ENCODE measurements around the gene PHACTR1.

DNA sequence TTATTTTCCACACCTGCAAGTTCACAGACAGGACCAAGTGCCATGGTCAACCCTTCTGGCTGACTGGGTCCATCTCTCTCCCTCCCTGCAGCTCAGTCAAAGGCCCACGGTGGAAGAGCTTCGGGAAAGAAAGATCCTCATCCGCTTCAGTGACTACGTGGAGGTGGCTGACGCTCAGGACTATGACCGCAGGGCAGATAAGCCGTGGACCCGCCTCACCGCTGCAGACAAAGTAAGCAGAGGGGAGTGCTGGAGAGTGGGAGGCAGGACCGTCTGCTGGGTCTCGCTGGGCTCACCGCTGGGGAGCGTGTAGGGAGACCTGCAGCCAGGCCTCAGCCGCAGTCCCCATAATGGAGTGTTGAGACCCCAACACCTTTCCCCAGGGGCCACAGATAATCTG, 566.8 kb downstream of the PHACTR1 start:
- TF ChIP-seq, protein P1, sequence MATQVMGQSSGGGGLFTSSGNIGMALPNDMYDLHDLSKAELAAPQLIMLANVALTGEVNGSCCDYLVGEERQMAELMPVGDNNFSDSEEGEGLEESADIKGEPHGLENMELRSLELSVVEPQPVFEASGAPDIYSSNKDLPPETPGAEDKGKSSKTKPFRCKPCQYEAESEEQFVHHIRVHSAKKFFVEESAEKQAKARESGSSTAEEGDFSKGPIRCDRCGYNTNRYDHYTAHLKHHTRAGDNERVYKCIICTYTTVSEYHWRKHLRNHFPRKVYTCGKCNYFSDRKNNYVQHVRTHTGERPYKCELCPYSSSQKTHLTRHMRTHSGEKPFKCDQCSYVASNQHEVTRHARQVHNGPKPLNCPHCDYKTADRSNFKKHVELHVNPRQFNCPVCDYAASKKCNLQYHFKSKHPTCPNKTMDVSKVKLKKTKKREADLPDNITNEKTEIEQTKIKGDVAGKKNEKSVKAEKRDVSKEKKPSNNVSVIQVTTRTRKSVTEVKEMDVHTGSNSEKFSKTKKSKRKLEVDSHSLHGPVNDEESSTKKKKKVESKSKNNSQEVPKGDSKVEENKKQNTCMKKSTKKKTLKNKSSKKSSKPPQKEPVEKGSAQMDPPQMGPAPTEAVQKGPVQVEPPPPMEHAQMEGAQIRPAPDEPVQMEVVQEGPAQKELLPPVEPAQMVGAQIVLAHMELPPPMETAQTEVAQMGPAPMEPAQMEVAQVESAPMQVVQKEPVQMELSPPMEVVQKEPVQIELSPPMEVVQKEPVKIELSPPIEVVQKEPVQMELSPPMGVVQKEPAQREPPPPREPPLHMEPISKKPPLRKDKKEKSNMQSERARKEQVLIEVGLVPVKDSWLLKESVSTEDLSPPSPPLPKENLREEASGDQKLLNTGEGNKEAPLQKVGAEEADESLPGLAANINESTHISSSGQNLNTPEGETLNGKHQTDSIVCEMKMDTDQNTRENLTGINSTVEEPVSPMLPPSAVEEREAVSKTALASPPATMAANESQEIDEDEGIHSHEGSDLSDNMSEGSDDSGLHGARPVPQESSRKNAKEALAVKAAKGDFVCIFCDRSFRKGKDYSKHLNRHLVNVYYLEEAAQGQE (IDR thresholded peaks at IDR 0.05; ENCODE audit: low read depth) = no peak
- TF ChIP-seq RAD21 (IDR thresholded peaks at IDR 0.05; ENCODE audit: low read depth) (no peak), EP300 (IDR thresholded peaks at IDR 0.05; ENCODE audit: borderline replicate concordance) (no peak), YY1 (IDR thresholded peaks at IDR 0.05; ENCODE audit: low read depth) (no peak), FOXM1 (IDR thresholded peaks at IDR 0.05; ENCODE audit: borderline replicate concordance, low read depth) (no peak)
- TF ChIP-seq, protein P2, sequence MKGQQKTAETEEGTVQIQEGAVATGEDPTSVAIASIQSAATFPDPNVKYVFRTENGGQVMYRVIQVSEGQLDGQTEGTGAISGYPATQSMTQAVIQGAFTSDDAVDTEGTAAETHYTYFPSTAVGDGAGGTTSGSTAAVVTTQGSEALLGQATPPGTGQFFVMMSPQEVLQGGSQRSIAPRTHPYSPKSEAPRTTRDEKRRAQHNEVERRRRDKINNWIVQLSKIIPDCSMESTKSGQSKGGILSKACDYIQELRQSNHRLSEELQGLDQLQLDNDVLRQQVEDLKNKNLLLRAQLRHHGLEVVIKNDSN (IDR thresholded peaks at IDR 0.05) = no peak

Data from Ishikawa (cell line).